ENCODE data around the gene KCNT2. TPM values are rescaled to one million over a fixed set of nuclear protein-coding genes. Genes with fewer than 3 reads are reported as not detected.

The KCNT2 gene
- total RNA-seq, 1 experiment from 2014 or later: 9.1 TPM

- H4K5ac ChIP-seq (ENCODE audit: insufficient read length, low read depth, low read length): no peak overlapping the region
- H3K79me1 ChIP-seq (ENCODE audit: insufficient read depth, low read depth, low read length, poor library complexity, severe bottlenecking): no peaks in the 10 kb centered on the region
- H3K4me1 ChIP-seq (ENCODE audit: insufficient read depth, low read length): no peaks in the 10 kb centered on the region
- H2BK15ac ChIP-seq (ENCODE audit: low read depth, low read length): no peak overlapping the region
- H2BK5ac ChIP-seq (ENCODE audit: insufficient read length, low read length): no peak overlapping the region
- H4K91ac ChIP-seq (ENCODE audit: insufficient read length, low read depth, low read length): no peak overlapping the region
- H3K9me3 ChIP-seq (ENCODE audit: control insufficient read depth, low read depth, low read length): no peaks in the 10 kb centered on the region
- H3K79me2 ChIP-seq (ENCODE audit: insufficient read depth, low read length): no peaks in the 10 kb centered on the region
- H3K56ac ChIP-seq (ENCODE audit: insufficient read length, low read depth, low read length): no peak overlapping the region
- H3T11ph ChIP-seq (ENCODE audit: low read length): no peak overlapping the region
- H3K27me3 ChIP-seq (ENCODE audit: insufficient read depth, low read length): no peaks in the 10 kb centered on the region
- no peak overlapping the region for H2BK120ac ChIP-seq (ENCODE audit: low read depth, low read length, poor library complexity, severe bottlenecking)
- Mint-ChIP-seq H3K9me3 (peaks cover 3 to 10% of the 10 kb centered on the region in 2 experiments; a peak in 4 of 5 replicates), H3K27me3 (ENCODE audit: low read depth) (no peaks in the 10 kb centered on the region), H3K36me3 (ENCODE audit: insufficient read depth in 1 of 3, low read depth in 3 of 3) (peaks cover 12 to 18% (median 12%) of the 10 kb centered on the region in 3 experiments), H3K4me3 (no peak overlapping the region), H3K27ac (no peak overlapping the region), H3K4me1 (peaks cover 5 to 7% of the 10 kb centered on the region in 2 experiments)
- no peak for DNase-seq
- H3K14ac ChIP-seq (ENCODE audit: insufficient read depth, low read length): no peak overlapping the region
- WGBS (ENCODE audit: extremely low coverage, insufficient read length, low lambda C conversion rate): no CpG with 5 or more reads among the region's 1 CpG
- no peak overlapping the region for H2BK12ac ChIP-seq (ENCODE audit: insufficient read length, low read depth, low read length)
- no peak overlapping the region for H2AK5ac ChIP-seq (ENCODE audit: insufficient read length, low read length)
- no peak overlapping the region for H4K8ac ChIP-seq (replicated peaks; ENCODE audit: insufficient read length, low read depth, low read length)
- no peak overlapping the region for H3K4me2 ChIP-seq (ENCODE audit: insufficient read depth, insufficient read length, low read length)
- no peak overlapping the region for H3K4ac ChIP-seq (ENCODE audit: low read depth, low read length)
- TF ChIP-seq CTCF (conservative IDR thresholded peaks at IDR 0.05): no peak
- H4K20me1 ChIP-seq (ENCODE audit: control insufficient read depth, insufficient read depth, insufficient read length): no peaks in the 10 kb centered on the region
- H2BK20ac ChIP-seq (ENCODE audit: low read depth, low read length, poor library complexity, severe bottlenecking): no peak overlapping the region
- no peak overlapping the region for H3K27ac ChIP-seq (ENCODE audit: insufficient read length, low read depth, low read length)
- no peak overlapping the region for H3K23ac ChIP-seq (ENCODE audit: insufficient read length, low read depth, low read length)
- no peak overlapping the region for H3K18ac ChIP-seq (ENCODE audit: insufficient read length, low read depth, low read length)
- no peak overlapping the region for H3K9ac ChIP-seq (ENCODE audit: extremely low read depth, insufficient read length, low read length)
- H3K23me2 ChIP-seq (ENCODE audit: insufficient read length, low read depth, low read length, poor library complexity, severe bottlenecking): no peaks in the 10 kb centered on the region
- H2AFZ ChIP-seq (ENCODE audit: low read length): no peak overlapping the region
These were observed 63.6 kb downstream of the KCNT2 start for GRCh38 chr1:196544617-196545016.

Data from H9 (cell line).